ENCODE results near the gene SSX2IP.
"Not testable (repeated sequence)": the region's sequence is repeated elsewhere in the genome, so short reads cannot be mapped to it uniquely, and the experiment has no call there.

SSX2IP gene

DNA sequence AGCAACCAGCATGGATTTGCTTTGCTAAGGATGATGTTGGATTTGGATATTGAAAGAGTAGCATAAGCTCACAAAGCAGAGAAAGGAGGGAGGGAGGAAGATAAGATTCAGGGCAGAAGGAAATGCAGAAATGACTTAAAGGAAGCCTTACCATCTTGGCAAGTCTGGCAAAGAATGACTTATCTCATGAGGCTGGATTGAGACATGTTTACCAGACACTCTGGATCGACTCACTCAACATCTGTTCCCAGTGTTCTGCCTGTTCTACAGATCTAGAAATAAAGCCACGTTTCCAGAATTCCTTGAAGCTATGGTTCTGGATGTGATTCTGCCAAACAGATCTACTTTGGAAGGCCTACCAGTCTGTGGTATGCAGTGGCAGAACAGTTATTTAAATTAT is 77.2 kb downstream of the SSX2IP start:
- DNase-seq, result no peak

DNA sequence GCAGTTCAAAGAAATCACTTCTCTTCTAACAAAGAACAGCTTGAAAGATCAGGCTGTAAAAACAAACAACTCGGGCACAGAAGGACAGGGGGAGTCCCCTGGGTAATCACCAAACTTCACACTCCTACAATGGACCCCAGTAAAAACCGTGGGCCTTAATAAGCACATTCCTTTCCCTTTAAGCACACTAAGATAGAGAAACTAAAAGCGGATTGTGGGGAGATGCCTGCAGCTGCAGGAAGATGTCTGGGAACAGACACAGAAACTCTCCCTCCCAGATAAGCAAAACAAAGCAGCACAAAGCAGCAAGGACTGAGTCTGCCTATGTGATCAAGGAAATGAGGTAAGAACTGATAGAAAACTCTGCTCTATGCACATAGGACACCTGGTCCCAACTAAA is 78.5 kb downstream of the SSX2IP start:
- no peak for DNase-seq

DNA sequence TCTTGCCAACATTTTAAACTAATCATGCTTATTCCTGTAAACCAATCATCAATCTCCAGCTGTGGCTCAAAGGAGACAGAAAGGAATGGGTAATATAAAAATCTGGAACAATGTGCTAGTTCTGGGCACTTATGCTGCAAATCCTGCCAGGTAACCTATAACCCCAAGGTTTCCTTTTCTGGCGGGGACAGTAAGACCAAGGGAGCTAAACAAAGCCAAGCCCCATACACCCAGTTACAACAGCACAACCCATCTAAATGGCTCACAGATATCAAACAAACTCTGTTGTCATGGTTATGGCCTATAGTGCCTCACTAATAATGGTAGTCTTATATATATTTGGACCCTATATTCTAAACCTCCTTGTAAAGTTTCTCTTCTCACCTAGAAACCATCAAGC is 79.2 kb downstream of the SSX2IP start:
- no peak for DNase-seq

DNA sequence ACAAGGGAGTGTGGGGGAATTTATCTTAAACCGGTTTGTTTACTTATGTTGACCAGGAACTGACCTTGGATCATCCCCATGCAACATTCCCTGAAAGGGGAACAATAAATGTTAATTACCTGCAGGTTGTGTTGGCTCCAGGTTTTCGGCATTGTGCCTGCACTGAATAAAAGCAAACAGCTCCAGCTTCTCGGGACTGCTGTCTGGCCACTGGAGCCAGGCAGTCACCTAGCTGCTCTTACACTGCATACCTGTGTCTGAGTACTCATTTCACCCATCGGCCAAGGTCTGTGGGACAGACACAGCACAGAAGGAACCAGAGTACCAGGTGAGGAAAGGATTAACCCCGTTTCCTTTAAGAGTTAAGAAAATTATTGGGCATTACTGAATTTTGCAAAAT is 83.3 kb downstream of the SSX2IP start:
- no peak for DNase-seq

DNA sequence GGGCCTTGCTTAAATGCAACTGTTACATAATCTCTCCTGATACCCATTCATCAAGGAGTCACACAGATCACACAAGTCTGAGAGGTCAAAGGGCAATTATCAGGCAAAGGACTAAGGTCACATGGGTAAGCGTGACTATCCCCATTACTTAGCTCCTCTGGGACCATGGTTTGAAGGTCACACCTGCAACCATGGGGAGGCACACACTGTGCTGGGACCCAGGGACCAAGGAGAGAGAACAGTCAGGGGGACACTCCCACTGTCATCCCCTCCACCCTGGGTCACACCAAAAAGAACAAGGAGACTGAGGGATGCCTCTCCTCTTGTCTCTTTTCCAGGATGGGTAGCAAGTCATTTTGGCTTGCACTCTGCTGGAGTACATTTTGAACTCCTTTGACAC is 85.1 kb downstream of the SSX2IP start:
- no peak for DNase-seq

DNA sequence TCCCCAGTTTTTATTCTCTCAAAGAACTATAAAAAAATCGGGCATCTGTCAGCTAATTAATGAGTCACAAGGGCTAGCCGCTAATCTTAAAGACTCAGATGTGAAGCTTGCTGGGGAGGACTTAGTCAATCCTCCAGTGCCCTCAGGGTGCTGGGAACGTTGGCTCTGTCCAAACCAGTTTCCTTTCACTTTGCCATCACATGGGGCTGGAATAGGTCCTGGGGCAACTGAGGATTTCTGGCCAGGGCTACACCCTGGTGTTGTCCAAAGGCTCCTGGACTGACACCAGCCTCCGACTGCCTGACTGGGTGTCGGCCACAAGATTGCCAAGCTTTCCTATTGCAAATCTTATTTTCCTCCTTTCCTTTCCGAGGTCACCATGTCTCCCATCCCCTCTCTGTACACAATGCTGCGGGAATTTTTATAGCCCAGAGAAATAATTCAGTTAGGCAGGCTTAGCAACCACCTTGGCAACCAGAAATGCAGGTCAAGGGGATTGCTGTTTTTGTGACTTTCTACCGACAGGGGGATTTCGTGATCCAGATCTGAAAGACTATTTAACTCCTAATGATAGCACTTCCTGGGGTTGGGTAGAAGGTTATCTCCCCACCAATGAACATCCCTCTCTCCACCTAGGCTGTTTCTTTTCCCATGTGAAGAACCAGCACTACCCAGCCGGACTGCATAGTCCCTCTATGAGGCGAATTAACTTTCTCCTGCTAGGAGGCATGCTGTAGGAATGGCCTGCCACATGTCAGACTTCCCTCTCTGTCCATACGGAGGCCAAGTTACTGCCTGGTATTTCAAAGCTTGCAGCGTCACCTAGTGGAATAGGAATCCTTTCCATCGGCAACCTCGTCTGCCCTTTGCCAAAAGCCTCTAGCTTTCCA is 86.1 kb downstream of the SSX2IP start:
- DNase-seq, result no peak

DNA sequence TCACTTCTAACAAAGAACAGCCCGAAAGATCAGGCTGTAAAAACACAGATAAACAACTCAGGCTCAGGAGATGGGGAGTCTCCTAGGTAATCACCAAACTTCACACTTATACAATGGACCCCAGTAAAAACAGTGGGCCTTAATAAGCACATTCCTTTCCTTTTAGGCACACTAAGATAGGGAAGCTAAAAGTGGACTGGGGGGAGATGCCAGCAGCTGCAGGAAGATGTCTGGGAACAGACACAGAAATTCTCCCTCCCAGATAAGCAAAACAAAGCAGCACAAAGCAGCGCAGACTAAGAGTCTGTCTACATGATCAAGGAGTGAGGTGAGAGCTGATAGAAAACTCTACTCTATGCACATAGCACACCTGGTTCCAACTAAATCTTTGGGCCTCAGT is 87.0 kb downstream of the SSX2IP start:
- DNase-seq, result no peak

DNA sequence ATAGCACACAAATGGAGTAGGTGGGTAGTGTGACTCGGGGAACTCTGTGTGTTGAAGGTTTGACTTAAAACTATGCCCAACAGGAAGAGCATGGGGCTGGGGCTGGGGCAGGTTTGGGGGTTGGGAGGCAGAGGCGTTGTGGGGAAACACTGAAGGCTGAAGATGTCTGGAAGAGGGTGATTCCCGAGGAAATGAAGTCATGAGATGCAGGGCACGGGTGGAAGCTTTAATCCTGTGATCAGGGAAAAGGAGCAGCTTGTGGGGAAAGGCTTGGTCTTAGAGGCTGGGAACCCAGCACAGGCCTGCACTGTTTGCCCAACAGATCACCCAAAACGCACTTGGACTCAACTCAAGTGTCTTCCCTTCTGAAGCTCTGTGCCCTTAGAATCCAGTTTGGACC is 89.5 kb downstream of the SSX2IP start:
- DNase-seq, result no peak

DNA sequence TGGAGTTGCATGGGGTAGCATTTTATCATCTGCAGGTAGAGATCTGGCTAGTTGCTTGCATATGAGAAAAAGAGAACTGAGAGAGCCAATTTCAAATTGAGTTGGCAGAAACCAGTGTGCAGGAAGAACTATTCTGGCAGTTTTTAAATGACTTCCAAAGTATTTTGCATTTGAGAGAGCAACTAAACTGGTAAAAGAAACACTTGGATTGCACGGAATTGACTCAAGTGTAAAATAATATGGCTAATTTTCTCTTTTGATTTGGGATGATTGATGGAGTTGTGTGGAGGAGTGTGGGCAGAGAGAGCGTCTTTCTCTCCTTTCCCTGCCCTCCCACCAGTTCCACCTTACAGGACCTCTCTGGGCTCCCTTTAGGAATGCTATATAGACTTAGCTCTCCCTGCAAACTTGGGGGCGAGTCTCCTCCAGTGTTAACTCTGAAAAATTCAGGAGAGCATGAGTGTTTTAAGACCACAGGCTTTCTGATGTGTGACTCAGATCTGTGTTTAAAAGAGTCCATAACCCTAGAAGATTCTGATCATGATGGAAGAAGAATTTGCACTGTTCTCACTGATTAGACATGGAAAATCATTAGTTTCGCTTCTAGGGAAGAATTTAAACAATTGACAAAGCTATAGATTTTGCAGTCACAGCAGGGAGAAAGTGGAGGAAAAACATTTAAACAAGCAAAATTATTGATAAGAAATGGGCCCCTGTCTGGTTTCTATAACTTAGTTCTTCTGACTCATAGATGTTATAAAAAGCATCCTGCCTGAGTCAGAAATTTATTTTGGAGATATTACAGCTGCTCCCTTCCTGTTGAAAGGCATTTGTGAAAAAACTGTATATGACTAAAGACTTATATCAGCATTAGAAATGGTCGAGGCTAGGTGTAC is 91.2 kb downstream of the SSX2IP start:
- DNase-seq, result no peak

DNA sequence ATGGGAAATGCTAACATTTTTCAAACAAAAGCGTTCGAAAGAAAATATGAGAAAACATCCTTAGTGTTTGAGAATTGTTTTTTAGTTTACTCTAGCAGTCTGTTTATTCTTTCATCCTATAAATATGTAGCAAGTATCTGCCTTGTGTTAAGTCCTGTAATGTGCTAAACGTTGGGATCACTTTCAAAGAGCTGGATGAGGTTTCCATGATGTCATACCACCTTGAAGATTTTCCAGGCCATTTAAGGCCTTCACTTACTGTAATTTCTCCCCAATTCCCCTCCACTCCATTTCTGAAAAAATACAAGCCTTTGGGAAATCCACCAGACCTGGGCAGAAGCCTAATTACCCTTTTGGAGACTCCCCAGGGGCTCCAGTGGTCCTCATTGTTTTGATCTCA is 91.8 kb downstream of the SSX2IP start:
- no peak for DNase-seq

DNA sequence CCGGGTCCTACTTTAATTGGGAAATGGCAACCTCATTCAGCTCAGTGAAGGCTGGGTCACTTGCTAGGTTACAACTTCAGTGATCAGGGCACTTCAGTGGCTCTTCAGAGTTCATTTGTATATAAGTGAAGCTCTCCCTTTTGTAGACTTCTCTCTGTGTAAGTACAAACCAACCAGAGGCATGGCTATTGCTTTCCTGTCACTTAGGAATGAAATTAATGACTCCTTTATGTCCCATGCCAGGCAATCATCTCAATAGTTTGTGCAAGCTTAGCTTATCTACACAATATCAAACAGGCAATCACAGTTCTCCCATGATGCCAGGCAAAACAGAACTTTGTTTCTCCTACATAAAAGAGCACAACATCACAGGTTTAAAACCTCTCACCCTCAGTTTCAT is 93.2 kb downstream of the SSX2IP start:
- no peak for DNase-seq

DNA sequence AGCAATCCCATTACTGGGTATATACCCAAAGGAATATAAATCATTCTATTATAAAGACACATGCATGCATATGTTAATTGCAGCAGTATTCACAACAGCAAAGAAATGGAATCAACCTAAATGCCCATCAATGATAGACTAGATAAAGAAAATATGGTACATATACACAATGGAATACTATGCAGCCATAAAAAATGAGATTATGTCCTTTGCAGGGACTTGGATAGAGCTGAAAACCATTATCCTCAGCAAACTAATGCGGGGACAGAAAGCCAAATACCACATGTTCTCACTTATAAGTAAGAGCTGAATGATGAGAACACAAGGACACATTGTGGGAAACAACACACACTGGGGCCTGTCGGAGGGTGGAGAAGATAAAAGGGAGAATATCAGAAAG is 95.3 kb downstream of the SSX2IP start:
- DNase-seq, result not testable (repeated sequence)
